Measurements from ENCODE around the gene LYSMD3.

DNA sequence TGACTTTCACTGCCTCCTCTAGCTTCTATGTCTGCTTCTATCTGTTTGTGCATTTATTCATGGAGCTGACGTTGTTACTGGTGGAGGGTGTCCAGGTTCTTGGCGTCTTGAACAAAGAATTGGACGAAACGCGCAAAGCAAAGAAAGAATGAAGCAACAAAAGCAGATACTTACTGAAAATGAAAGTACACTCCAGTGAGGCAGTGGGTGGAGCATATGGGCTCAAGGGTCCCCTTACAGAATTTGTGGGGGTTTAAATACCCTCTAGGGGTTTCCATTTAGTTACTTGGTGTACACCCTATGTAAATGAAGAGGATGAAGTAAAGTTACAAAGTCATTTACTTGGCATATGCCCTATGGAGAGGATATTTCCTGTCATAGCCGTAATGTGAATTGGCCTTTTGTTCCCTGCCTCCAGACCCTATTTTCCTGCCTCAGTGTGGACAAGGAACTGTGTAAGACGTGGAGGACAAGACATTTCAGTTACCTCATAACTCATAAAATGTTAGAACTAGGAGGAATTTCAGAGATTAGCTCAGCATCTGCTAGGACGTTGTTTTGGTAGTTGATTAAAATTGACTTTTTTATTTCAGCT, 51.7 kb downstream of the LYSMD3 start:
- TF ChIP-seq, protein P1, sequence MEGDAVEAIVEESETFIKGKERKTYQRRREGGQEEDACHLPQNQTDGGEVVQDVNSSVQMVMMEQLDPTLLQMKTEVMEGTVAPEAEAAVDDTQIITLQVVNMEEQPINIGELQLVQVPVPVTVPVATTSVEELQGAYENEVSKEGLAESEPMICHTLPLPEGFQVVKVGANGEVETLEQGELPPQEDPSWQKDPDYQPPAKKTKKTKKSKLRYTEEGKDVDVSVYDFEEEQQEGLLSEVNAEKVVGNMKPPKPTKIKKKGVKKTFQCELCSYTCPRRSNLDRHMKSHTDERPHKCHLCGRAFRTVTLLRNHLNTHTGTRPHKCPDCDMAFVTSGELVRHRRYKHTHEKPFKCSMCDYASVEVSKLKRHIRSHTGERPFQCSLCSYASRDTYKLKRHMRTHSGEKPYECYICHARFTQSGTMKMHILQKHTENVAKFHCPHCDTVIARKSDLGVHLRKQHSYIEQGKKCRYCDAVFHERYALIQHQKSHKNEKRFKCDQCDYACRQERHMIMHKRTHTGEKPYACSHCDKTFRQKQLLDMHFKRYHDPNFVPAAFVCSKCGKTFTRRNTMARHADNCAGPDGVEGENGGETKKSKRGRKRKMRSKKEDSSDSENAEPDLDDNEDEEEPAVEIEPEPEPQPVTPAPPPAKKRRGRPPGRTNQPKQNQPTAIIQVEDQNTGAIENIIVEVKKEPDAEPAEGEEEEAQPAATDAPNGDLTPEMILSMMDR (IDR thresholded peaks at IDR 0.05) = no peak
- no peak for TF ChIP-seq POLR2A (IDR thresholded peaks at IDR 0.05)

Data from Peyer's patch (tissue), 4 donors.